Endothelial cell of umbilical vein (primary cell): ENCODE results near the gene TRIP10. TPM values are rescaled to one million over a fixed set of nuclear protein-coding genes. Genes with fewer than 3 reads are reported as not detected.

Experiments
- BruUV-seq: library from RNA; stranded (reverse); fragments of 400-500 nt; replicated peaks from 2 replicates; lab custom pipeline; 2021; lab: Mats Ljungman, UMichigan
- CTCF ChIA-PET: fragments of 300-600, 350-600 bp; sonication (Branson Sonifier 250); formaldehyde crosslinking; loops from one replicate; lab custom pipeline; 2021; ENCODE audit warnings: antibody characterized with exemption, inconsistent platforms; lab: Charles Lee
- POLR2A ChIA-PET: fragments of 300-600, 350-600 bp; sonication (Branson Sonifier 250); formaldehyde crosslinking; loops from one replicate; lab custom pipeline; 2021; ENCODE audit warnings: antibody characterized with exemption, inconsistent platforms; lab: Charles Lee
- DNase-seq: peaks from one replicate; pipeline ENCODE4 v3.0.0-alpha.2; 2011; ENCODE audit warnings: low read depth, low spot score
- FAIRE-seq: peaks from 2 replicates; lab custom pipeline; 2011; peaks lifted over from hg19 to GRCh38; lab: Jason Lieb, UNC
- H2AFZ ChIP-seq: 2 replicates; pipeline ENCODE4 v1.6.0; 2012; ENCODE audit warnings: low read depth, low read length, control low read depth, inconsistent platforms
- H3K27ac ChIP-seq: 2 replicates; pipeline ENCODE4 v1.5.1; 2011; ENCODE audit warnings: low read depth, mild to moderate bottlenecking, control low read depth, low read length, moderate library complexity; ENCODE audit not compliant: insufficient read depth
- H3K27me3 ChIP-seq, 2 experiments: 2 replicates each; pipeline versions ENCODE4 v1.6.0 to v1.6.1; 2011; ENCODE audit warnings: low read length in 2 of 2, mixed read lengths in 1 of 2; ENCODE audit not compliant: control insufficient read depth in 2 of 2, insufficient read depth in 2 of 2
- H3K36me3 ChIP-seq, 2 experiments: 2 replicates in 1 of 2; 3 replicates in 1 of 2; pipeline ENCODE4 v1.5.1; 2011; ENCODE audit warnings: low read length in 2 of 2, mild to moderate bottlenecking in 1 of 2, moderate library complexity in 1 of 2; ENCODE audit not compliant: control insufficient read depth in 2 of 2, insufficient read depth in 2 of 2; ENCODE audit errors: extremely low read depth in 1 of 2
- H3K4me1 ChIP-seq: 3 replicates; pipeline ENCODE4 v1.5.1; 2011; ENCODE audit warnings: mild to moderate bottlenecking, low read length; ENCODE audit not compliant: control insufficient read depth, insufficient read depth; ENCODE audit errors: extremely low read depth
- H3K4me2 ChIP-seq: 2 replicates; pipeline ENCODE4 v1.6.1; 2011; ENCODE audit warnings: low read length, control low read depth, mixed read lengths; ENCODE audit not compliant: insufficient read depth
- H3K4me3 ChIP-seq, 3 experiments: fragments of 200-600 bp in 1 of 3; sonication (generic), shearing (Covaris generic) in 1 of 3; replicated peaks in 1 of 3; 2 replicates each; pipeline ENCODE4 v1.5.1; 2011 to 2016; ENCODE audit warnings: control low read depth in 3 of 3, low read length in 3 of 3, mild to moderate bottlenecking in 2 of 3, inconsistent platforms in 1 of 3, low read depth in 1 of 3, moderate library complexity in 1 of 3; ENCODE audit not compliant: insufficient read depth in 1 of 3
- H3K79me2 ChIP-seq: 2 replicates; pipeline ENCODE4 v1.6.0; 2012; ENCODE audit warnings: low read length, inconsistent platforms; ENCODE audit not compliant: control insufficient read depth, insufficient read depth
- H3K9ac ChIP-seq: replicated peaks from 2 replicates; pipeline ENCODE3; 2011; ENCODE audit warnings: low read length, control low read depth; ENCODE audit not compliant: insufficient read depth; ENCODE audit errors: extremely low read depth
- H3K9me1 ChIP-seq: replicated peaks from 3 replicates; pipeline ENCODE4 v1.6.0; 2011; ENCODE audit warnings: mild to moderate bottlenecking, low read length; ENCODE audit not compliant: control insufficient read depth, insufficient read depth; ENCODE audit errors: extremely low read depth
- H3K9me3 ChIP-seq: replicated peaks from 2 replicates; pipeline ENCODE4 v1.5.1; 2012; ENCODE audit warnings: low read length, inconsistent platforms; ENCODE audit not compliant: control insufficient read depth, insufficient read depth
- H4K20me1 ChIP-seq: replicated peaks from 2 replicates; pipeline ENCODE3; 2011; ENCODE audit warnings: mild to moderate bottlenecking, low read length; ENCODE audit not compliant: control insufficient read depth, insufficient read depth; ENCODE audit errors: extremely low read depth
- CTCF ChIP-seq, 2 donors: IDR thresholded peaks; 1 replicate in 1 of 2; 2 replicates in 1 of 2; pipeline ENCODE4 v1.5.1; 2011; ENCODE audit warnings: low read length in 2 of 2, mild to moderate bottlenecking in 2 of 2, moderate library complexity in 2 of 2, control low read depth in 1 of 2, inconsistent platforms in 1 of 2, low read depth in 1 of 2; ENCODE audit not compliant: insufficient read depth in 1 of 2; ENCODE audit errors: extremely low read depth in 1 of 2
- EZH2 ChIP-seq: IDR thresholded peaks from 2 replicates; pipeline ENCODE4 v1.6.1; 2012; ENCODE audit warnings: borderline replicate concordance, low read depth, mild to moderate bottlenecking, moderate library complexity, low read length, inconsistent platforms; ENCODE audit not compliant: severe bottlenecking
- FOS ChIP-seq: IDR thresholded peaks from 2 replicates; pipeline ENCODE4 v1.6.1; 2011; ENCODE audit warnings: mild to moderate bottlenecking, low read length, moderate library complexity, borderline replicate concordance; ENCODE audit not compliant: insufficient read depth
- GATA2 ChIP-seq: IDR thresholded peaks from 2 replicates; pipeline ENCODE4 v1.7.0; 2011; ENCODE audit warnings: low read depth, mild to moderate bottlenecking, moderate library complexity, mixed read lengths, low read length; ENCODE audit not compliant: insufficient read length, insufficient read depth
- MYC ChIP-seq: IDR thresholded peaks from one replicate; pipeline ENCODE4 v1.6.1; 2011; ENCODE audit warnings: mild to moderate bottlenecking, low read depth, low read length
- POLR2A ChIP-seq: IDR thresholded peaks from 2 replicates; pipeline ENCODE4 v1.6.1; 2012; ENCODE audit warnings: low read depth, mild to moderate bottlenecking, control low read depth, low read length
- POLR2AphosphoS5 ChIP-seq: IDR thresholded peaks from 2 replicates; pipeline ENCODE4 v1.6.1; 2012; ENCODE audit warnings: low read depth, mild to moderate bottlenecking, control low read depth, low read length, moderate library complexity; ENCODE audit not compliant: insufficient read depth
- dilution Hi-C: fragments of 300-500 bp; cut with MboI; formaldehyde crosslinking; loops from one replicate; pipeline ENCODE4 v1.15.0; 2019; ENCODE audit warnings: low sequenced_read_pairs; ENCODE audit not compliant: extremely low pct_ligation_motif_present
- intact Hi-C: fragments of 100-400 bp; cut with micrococcal nuclease; formaldehyde crosslinking; loops from one replicate; pipeline ENCODE4 v1.10.0; 2022
- polyA plus RNA-seq, 4 experiments: library from polyadenylated mRNA; depleted of rRNA in 3 of 4; stranded (reverse) in 3 of 4; unstranded in 1 of 4; fragments of >200 nt; gene quantifications; 2 replicates each; pipeline versions ENCODE4 v1.2.1 to v1.2.3, GENCODE V29; 2011 to 2012; ENCODE audit warnings: missing spikeins in 1 of 4
- total RNA-seq: library from RNA; stranded (reverse); gene quantifications from 2 replicates; pipeline ENCODE4 v1.2.3, GENCODE V29; 2021

Gene TRIP10
- total and polyA plus RNA-seq, 2 donors (not counting 3 experiments of a cell fraction or from before 2014, with no cell fraction given) = 28.4 to 69.3 TPM

- TF ChIP-seq POLR2AphosphoS5 (no peak), CTCF (IDR thresholded peaks at IDR 0.05; ENCODE audit: extremely low read depth in 1 of 2, insufficient read depth in 1 of 2, low read depth in 1 of 2, low read length in 2 of 2) (peak in 1 of 2 donors; percentile 1)
- H3K9me1 ChIP-seq = no peaks in the 10 kb centered on the region
- ChIA-PET CTCF (interaction anchor here (0.8 to 6.2 kb wide), 8 partner anchors 9 to 220 kb away, joined by 3 to 179 read pairs (median 3); no protein-coding TSS in a partner anchor), POLR2A (interaction anchor here (0.6 kb wide), 1 partner anchor 128 kb away, joined by 3 read pairs; no protein-coding TSS in a partner anchor)
- H3K27ac ChIP-seq = peak overlapping the region; percentile 88
- peak overlapping the region; percentile 49 to 99 (median 95) for H3K4me3 ChIP-seq
- peaks cover 23% of the 10 kb centered on the region for H3K79me2 ChIP-seq
- dilution Hi-C loops = no loop called here
- H3K9me3 ChIP-seq = no peaks in the 10 kb centered on the region
- H4K20me1 ChIP-seq = no peaks in the 10 kb centered on the region
- no peak for FAIRE-seq
- peaks cover 46% of the 10 kb centered on the region for H3K4me1 ChIP-seq
- intact Hi-C loops = loop anchor here (1.0 to 10.0 kb wide), 6 partner anchors 62 to 365 kb away; partner anchors contain the start of genes ALKBH7, KHSRP, TNFSF14 and TNFSF9
- BruUV-seq = TSS peak; percentile 34
- H2AFZ ChIP-seq = peak overlapping the region; percentile 18
- no peak for DNase-seq
- H3K4me2 ChIP-seq = peak overlapping the region; percentile 94
- peaks cover 0 to 4% of the 10 kb centered on the region in 2 experiments for H3K36me3 ChIP-seq
- no peaks in the 10 kb centered on the region for H3K27me3 ChIP-seq
- H3K9ac ChIP-seq = peak overlapping the region; percentile 89
These were observed 2.6 kb upstream of the TRIP10 start for GRCh38 chr19:6736917-6737283.

- no peaks in the 10 kb centered on the region for H4K20me1 ChIP-seq
- ChIA-PET POLR2A (interaction anchor here (1.1 kb wide), 1 partner anchor 126 kb away, joined by 3 read pairs; no protein-coding TSS in a partner anchor), CTCF (interaction anchor here (0.7 to 6.2 kb wide), 6 partner anchors 32 to 221 kb away, joined by 3 to 179 read pairs (median 10); no protein-coding TSS in a partner anchor)
- dilution Hi-C loops (no loop called here), intact Hi-C loops (loop anchor here (5.0 to 10.0 kb wide), 5 partner anchors 63 to 365 kb away; partner anchors contain the start of genes ALKBH7, KHSRP, TNFSF14 and TNFSF9)
- H3K4me3 ChIP-seq = peak within 1 kb of the TSS; percentile 49 to 99 (median 95)
- no peaks in the 10 kb centered on the region for H3K9me3 ChIP-seq
- peaks cover 25% of the 10 kb centered on the region for H3K79me2 ChIP-seq
- no TSS peak for BruUV-seq
- H3K9ac ChIP-seq = peak within 1 kb of the TSS; percentile 89
- no peaks in the 10 kb centered on the region for H3K36me3 ChIP-seq
- peak within 1 kb of the TSS; percentile 94 for H3K4me2 ChIP-seq
- TF ChIP-seq GATA2 = no peak
- TF ChIP-seq POLR2A = peak; percentile 51
- TF ChIP-seq MYC = no peak
- TF ChIP-seq POLR2AphosphoS5 = peak; percentile 81
- TF ChIP-seq FOS = peak; percentile 10
- TF ChIP-seq CTCF (IDR thresholded peaks at IDR 0.05; ENCODE audit: extremely low read depth in 1 of 2, insufficient read depth in 1 of 2, low read depth in 1 of 2, low read length in 2 of 2) = no peak
- TF ChIP-seq EZH2 = no peak
- H3K9me1 ChIP-seq = no peaks in the 10 kb centered on the region
- peak; percentile 100 for DNase-seq
- H3K27ac ChIP-seq = peak within 1 kb of the TSS; percentile 88
- peak within 1 kb of the TSS; percentile 82 for H2AFZ ChIP-seq
- peak; percentile 100 for FAIRE-seq
- H3K4me1 ChIP-seq = peaks cover 46% of the 10 kb centered on the region
- no peaks in the 10 kb centered on the region for H3K27me3 ChIP-seq
These were observed 2.1 kb upstream of the TRIP10 start, which contains the start of gene GPR108 for GRCh38 chr19:6737284-6737872. GPR108 (minus strand) TSS chr19:6737580; CDS start chr19:6737576, 4 bp downstream.
